GM08714 (cell line): Measurements from ENCODE around the gene GRHL1.
"Not testable (repeated sequence)": the region's sequence is repeated elsewhere in the genome, so short reads cannot be mapped to it uniquely, and the experiment has no call there.

ENCODE experiments used
- H3K4me3 ChIP-seq: fragments of 200-500 bp; sonication (Bioruptor generic); 2 replicates; pipeline ENCODE4 v1.5.1; 2014; ENCODE audit warnings: mild to moderate bottlenecking, low read length, inconsistent platforms
- ZNF274 ChIP-seq: IDR thresholded peaks from 2 replicates; pipeline ENCODE4 v1.6.1; 2012; ENCODE audit warnings: mild to moderate bottlenecking, low read depth, low read length

GRHL1 gene, protein sequence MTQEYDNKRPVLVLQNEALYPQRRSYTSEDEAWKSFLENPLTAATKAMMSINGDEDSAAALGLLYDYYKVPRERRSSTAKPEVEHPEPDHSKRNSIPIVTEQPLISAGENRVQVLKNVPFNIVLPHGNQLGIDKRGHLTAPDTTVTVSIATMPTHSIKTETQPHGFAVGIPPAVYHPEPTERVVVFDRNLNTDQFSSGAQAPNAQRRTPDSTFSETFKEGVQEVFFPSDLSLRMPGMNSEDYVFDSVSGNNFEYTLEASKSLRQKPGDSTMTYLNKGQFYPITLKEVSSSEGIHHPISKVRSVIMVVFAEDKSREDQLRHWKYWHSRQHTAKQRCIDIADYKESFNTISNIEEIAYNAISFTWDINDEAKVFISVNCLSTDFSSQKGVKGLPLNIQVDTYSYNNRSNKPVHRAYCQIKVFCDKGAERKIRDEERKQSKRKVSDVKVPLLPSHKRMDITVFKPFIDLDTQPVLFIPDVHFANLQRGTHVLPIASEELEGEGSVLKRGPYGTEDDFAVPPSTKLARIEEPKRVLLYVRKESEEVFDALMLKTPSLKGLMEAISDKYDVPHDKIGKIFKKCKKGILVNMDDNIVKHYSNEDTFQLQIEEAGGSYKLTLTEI

DNA sequence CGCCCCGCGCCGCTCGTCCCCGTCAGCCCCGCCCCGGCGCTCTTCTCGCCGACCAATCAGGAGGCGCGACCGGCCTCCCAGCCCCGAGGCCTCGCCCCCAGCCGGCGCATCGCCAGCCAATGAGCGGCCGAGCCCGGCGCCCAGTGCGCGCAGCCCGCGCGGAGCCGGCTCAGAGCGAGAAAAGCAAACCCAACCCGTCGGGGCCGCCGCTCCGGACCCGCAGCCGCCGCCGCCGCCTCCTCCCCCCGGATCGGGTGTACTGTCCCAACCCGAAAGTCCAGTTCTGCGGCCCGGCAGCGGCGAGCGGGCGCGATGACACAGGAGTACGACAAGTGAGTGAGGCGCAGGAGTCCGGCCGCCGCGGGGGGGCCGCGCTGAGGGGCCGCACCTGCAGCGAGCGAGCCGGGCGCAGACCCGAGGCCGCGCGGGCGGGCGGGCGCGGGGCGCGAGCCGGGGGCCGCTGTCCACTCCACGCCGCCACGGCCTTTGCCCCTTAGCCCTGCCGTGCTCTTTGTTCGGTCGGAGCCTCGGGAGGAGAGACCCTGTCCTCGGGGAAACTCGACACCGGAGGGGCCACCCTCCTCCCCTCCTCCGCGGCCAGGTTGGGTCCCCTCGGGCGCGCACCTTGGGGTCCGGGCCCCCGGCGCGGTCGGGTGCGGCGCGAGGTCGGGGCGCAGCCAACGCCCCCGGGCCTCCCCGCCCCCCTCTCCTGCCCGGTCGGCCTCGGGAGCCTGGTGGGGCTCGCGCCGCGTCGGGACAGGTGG is at the start of gene GRHL1:
Gene GRHL1 (plus strand): TSS at position 172 of the 764 bp plus-strand sequence. CDS start 141 bp downstream, at position 313.
- TF ChIP-seq ZNF274 = no peak
- peak within 1 kb of the TSS; percentile 74 for H3K4me3 ChIP-seq

DNA sequence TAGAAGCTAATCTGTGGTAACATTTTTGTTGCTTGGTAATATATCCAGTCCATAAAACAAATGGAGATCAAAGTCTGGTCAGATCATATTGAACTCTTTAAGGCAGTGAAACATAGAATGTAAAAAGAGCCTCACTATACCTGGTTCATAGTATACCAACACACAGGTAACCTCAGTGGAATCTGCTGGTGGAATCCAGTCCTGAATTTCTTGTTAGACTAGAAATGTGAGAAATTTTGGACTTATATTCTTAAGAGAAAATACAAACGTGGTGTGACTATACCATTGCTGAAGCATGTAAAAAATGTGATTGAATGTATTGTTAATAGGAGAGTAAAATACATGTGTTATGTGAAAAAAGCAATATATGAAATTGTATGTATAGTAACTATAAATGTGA is 46.1 kb upstream of the GRHL1 start:
- TF ChIP-seq ZNF274 = no peak
- H3K4me3 ChIP-seq = no peak overlapping the region

DNA sequence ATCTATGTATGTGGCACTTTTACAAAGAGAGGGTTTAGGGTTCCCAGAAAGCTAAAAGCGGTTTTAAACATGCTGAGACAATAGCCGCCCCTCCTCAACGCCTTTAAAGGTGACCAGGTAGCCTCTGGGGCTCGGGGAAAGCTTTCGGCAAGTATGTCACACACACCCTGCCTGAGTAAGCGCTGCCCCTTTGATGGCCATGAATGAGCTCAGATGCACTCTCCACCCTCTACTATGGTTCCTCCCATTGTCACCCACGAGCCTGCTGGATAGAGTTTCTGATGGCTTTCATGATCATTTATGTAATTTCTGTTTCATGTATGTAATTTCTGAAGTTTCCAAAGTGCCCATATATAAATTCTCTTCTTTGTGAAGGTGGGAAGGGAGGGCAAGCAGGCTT is 44.1 kb upstream of the GRHL1 start:
- no peak for TF ChIP-seq ZNF274
- no peak overlapping the region for H3K4me3 ChIP-seq

DNA sequence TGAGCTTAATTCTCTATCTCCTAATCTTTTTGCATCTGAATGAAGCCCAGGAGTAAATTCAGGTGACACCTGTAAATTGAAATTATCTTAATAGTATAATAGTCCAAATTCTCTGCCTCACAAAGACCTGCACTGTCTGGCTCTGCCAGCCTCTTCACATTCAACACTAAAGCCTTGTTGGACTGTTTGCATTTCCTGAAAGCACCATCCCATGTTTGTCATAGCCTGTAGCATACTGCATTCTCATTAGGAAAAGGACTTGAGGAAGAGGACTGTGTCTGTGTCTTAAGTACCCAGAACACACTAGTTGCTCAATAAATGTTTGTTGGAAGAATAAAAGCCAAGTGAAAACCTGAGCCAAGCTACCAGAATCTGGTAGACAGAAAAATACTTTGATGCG is 42.9 kb upstream of the GRHL1 start:
- TF ChIP-seq ZNF274 = no peak
- H3K4me3 ChIP-seq = no peak overlapping the region

DNA sequence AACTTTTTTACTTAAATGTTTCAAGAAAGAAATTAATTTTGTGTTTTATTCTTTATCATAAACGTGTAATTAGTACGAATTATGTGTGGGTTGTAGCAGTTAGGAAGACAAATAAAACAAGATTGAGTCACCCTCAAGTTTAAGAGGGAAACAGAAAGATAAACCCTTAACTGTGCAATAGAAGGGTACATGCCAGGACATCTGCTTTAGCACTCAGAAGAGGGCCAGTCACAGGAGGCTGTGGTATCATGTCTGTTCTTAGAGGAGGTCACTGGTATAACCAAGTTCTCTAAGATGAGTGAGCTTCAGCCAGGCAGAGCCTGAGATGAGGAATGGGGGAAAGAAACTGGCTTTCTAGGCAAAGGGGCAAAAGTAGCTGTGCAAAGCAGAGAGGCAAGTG is 42.4 kb upstream of the GRHL1 start:
- no peak for TF ChIP-seq ZNF274
- H3K4me3 ChIP-seq = no peak overlapping the region

DNA sequence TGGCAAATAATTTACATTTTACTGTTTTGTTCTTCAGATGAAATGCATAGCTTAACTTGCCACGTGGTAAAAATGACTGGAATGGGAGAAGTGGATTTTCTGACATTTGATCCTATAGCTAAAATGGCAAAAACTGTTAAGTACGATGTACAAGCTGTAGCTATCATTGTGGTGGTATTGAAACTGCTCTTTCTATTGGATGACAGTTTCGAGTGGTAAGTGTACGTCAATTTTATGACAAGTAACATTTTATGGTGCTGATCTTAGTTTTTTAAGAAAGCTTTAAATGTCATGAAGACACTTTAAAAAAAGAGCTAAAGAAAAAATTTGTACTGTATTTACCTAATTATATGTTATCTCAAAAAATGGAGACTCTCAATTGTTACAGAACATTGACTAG is 40.8 kb upstream of the GRHL1 start:
- no peak for TF ChIP-seq ZNF274
- no peak overlapping the region for H3K4me3 ChIP-seq

DNA sequence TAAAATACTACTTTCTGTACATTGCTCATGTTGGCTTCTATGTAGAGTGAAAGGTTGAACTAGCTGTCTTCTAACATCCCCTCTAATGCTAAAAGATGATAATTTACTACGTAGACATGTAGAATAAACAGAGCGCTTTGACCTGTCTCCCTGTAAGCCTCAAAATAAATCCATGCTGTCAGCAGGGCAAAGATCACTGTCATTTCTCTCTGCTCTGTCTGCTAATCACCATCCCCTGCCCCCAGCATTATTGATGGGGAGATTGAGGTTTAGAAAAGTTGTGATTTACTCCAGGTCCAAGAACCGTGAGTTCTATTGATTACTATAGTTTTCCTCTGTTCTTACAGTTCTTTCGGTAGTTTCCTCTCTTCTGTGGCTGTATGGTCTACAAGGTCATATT is 39.0 kb upstream of the GRHL1 start:
- no peak overlapping the region for H3K4me3 ChIP-seq
- TF ChIP-seq ZNF274 = no peak

DNA sequence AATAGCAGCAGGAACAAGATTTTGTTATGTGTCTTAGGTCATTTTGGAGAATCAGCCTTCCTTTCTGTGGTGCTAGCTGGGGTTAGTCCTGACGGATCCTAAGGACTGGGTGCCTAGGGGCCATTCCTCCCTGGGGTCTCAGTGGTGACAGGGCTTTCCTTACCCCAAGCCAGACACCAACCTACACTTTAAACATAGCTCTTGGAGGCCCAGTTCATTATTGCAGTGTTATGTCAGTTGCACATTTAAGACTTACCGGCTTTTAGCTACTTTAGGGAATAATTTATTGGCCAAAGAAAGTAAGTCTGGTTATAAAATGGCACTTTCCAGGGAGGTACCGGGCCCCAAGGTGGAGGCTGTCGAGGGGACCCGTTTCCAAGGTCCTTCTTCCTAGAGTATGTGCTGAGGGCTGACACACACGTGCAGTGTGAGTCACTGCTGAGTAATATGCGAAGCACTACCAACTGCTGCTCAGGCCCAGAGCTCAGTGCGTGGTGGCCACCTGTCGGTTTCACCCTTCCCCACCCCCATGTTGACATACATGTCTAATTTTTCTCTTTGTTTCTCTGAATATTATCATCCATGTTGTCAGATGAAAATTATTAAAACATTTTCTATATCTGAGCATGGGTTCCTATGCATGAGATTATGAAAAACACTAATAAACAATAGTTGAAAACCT is 37.0 kb upstream of the GRHL1 start:
- H3K4me3 ChIP-seq = no peak overlapping the region
- no peak for TF ChIP-seq ZNF274

DNA sequence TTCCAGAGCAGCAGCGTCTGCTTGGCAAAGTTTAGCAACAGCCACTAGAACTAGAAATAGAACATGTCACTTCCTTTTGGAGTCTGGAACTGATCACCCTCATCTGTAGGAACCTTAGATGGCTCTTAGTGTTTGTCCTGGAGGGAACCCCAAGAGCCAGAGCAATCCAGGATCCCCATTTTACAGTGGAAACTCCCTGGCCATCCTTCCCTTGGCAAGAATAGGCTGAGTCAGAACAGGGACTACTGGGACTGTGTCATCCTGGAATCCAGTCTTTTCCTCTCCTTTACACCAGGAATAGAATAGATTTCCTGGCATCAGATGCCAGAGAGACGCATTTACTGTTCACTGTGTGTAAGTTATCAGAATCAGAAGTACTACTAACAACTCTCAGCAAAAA is 33.2 kb upstream of the GRHL1 start:
- no peak for TF ChIP-seq ZNF274
- H3K4me3 ChIP-seq = no peak overlapping the region

DNA sequence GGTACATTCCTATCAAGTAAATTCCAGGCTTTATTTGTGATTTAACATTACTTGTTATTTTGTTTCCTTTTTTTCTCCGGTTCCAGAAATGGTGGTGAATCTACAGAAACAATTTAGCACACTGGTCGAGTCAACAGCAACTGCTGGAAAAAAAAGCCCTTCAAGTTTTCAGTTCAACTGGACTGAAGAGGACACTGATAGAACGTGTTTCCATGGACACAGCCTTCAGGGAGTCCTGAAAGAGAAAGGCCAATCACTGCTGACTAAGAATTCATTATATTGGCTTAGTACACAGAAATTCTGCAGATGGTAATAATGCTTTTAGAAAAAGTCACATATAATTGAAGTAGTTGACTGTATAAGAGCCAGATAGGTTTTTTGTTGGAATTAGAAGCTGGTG is 32.0 kb upstream of the GRHL1 start:
- no peak overlapping the region for H3K4me3 ChIP-seq
- no peak for TF ChIP-seq ZNF274

DNA sequence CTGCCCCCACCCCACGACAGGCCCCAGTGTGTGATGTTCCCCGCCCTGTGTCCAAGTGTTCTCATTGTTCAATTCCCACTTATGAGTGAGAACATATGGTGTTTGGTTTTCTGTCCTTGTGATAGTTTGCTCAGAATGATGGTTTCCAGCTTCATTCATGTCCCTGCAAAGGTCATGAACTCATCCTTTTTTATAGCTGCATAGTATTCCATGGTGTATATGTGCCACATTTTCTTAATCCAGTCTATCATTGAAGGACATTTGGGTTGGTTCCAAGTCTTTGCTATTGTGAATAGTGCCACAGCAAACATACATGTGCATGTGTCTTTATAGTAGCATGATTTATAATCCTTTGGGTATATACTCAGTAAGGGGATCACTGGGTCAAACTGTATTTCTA is 24.5 kb upstream of the GRHL1 start:
- H3K4me3 ChIP-seq = not testable (repeated sequence)

DNA sequence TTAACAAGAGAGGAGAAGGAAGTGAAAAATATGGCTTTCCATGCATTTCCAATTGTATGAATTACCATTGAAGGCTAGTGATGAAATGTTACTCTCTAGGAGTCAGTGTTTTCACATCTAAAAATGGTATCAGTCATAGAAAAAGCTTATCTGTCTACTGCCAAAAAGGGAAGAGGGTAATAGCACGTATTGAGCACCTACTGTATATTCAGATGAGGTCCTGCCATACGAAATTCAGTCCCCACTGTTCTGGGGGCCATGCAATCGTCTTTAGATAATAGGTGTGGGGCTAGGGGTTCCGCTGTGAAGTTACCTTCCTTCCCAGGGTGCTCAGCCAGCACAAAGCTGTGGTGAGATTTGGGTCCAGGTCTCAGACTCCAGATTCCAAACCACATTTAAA is 14.2 kb upstream of the GRHL1 start:
- no peak for TF ChIP-seq ZNF274
- no peak overlapping the region for H3K4me3 ChIP-seq

DNA sequence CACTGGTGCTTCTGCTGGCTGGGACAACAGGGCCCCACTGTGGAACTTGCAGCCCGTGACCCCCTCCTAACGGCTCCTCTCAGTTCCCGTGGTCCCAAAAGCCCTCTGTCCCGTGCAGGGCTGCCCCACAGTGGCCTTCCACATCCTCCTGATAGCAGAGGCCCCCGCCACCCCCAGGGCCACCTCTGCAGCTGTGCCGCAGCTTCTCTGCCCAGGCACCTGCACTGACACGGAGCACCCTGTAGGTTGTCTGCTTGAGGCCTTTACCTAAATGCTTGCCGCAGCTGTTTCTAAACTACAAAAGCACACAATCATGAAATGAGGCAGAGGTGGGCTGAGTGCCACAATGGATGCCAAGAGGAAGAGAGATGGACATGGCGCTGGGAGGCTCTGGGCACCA is 13.5 kb upstream of the GRHL1 start:
- no peak overlapping the region for H3K4me3 ChIP-seq
- TF ChIP-seq ZNF274 = no peak
